GM23338 (cell line): Measurements from ENCODE around the gene RNF181. TPM values are rescaled to one million over a fixed set of nuclear protein-coding genes. Genes with fewer than 3 reads are reported as not detected.

Experiments used
- ATAC-seq: fragments of 200-7000 bp; cut with Tn5 transposase; 3 replicates; pipeline ENCODE4 v1.9.1; 2020
- DNase-seq: peaks from one replicate; pipeline ENCODE4 v3.0.0-alpha.2; 2015; ENCODE audit warnings: low spot score
- H2AFZ ChIP-seq: fragments of 200-600 bp; sonication (generic); 2 replicates; pipeline ENCODE4 v1.8.0; 2016; ENCODE audit warnings: antibody characterized with exemption, mild to moderate bottlenecking, moderate library complexity
- H3F3A ChIP-seq: fragments of 200-600 bp; sonication (generic); replicated peaks from 2 replicates; pipeline ENCODE4 v1.8.0; 2017; ENCODE audit warnings: antibody characterized with exemption, mixed run types, low read depth
- H3K27ac ChIP-seq: fragments of 200-600 bp; sonication (generic); 2 replicates; pipeline ENCODE4 v1.6.1; 2016; ENCODE audit warnings: low read depth
- H3K27me3 ChIP-seq: fragments of 200-600 bp; sonication (generic); 2 replicates; pipeline ENCODE4 v1.8.0; 2016; ENCODE audit warnings: mild to moderate bottlenecking, mixed run types, moderate library complexity; ENCODE audit not compliant: insufficient read depth
- H3K36me3 ChIP-seq: fragments of 200-600 bp; sonication (generic); 2 replicates; pipeline ENCODE4 v1.8.0; 2016; ENCODE audit warnings: mild to moderate bottlenecking; ENCODE audit not compliant: insufficient read depth
- H3K4me1 ChIP-seq: fragments of 200-600 bp; sonication (generic); 2 replicates; pipeline ENCODE4 v1.8.0; 2016; ENCODE audit warnings: mild to moderate bottlenecking, moderate library complexity; ENCODE audit not compliant: insufficient read depth
- H3K4me2 ChIP-seq: fragments of 200-600 bp; sonication (generic); 2 replicates; pipeline ENCODE4 v1.7.1; 2017; ENCODE audit warnings: mixed run types
- H3K4me3 ChIP-seq: fragments of 200-600 bp; sonication (generic); 2 replicates; pipeline ENCODE4 v1.6.1; 2016; ENCODE audit warnings: mixed run types
- H3K79me2 ChIP-seq: fragments of 200-600 bp; sonication (generic); replicated peaks from 2 replicates; pipeline ENCODE4 v1.8.0; 2017; ENCODE audit warnings: mild to moderate bottlenecking; ENCODE audit not compliant: insufficient read depth
- H3K9me2 ChIP-seq: fragments of 200-600 bp; sonication (generic); 2 replicates; pipeline ENCODE4 v1.8.0; 2017; ENCODE audit not compliant: insufficient read depth
- H4K20me1 ChIP-seq: fragments of 200-600 bp; sonication (generic); replicated peaks from 2 replicates; pipeline ENCODE4 v1.8.0; 2017; ENCODE audit warnings: mild to moderate bottlenecking; ENCODE audit not compliant: insufficient read depth
- H3K27ac Mint-ChIP-seq: 2 replicates; pipeline ENCODE4 v1.8.0; 2020; ENCODE audit warnings: inconsistent platforms, mild to moderate bottlenecking, moderate library complexity, mixed read lengths
- H3K27me3 Mint-ChIP-seq: 3 replicates; pipeline ENCODE4 v1.8.0; 2022; ENCODE audit warnings: low read depth, mild to moderate bottlenecking, moderate library complexity, mixed read lengths, inconsistent platforms; ENCODE audit not compliant: insufficient read depth, poor library complexity
- H3K36me3 Mint-ChIP-seq: 3 replicates; pipeline ENCODE4 v1.8.0; 2021; ENCODE audit warnings: low read depth, mild to moderate bottlenecking, inconsistent platforms, moderate library complexity, mixed read lengths
- H3K4me1 Mint-ChIP-seq: 3 replicates; pipeline ENCODE4 v1.8.0; 2020; ENCODE audit warnings: mild to moderate bottlenecking, inconsistent platforms, mixed read lengths
- H3K4me3 Mint-ChIP-seq: 3 replicates; pipeline ENCODE4 v1.8.0; 2021; ENCODE audit warnings: moderate library complexity, mild to moderate bottlenecking, inconsistent platforms, mixed read lengths
- H3K9me3 Mint-ChIP-seq: 3 replicates; pipeline ENCODE4 v1.8.0; 2020; ENCODE audit warnings: moderate library complexity, mild to moderate bottlenecking, inconsistent platforms, mixed read lengths
- CREB1 ChIP-seq: fragments of 250-450 bp; sonication (Bioruptor Pico); IDR thresholded peaks from 2 replicates; pipeline ENCODE4 v1.5.0; 2020; ENCODE audit warnings: low read depth, mild to moderate bottlenecking, moderate library complexity
- CTCF ChIP-seq, 2 experiments: fragments of 200-600 bp in 1 of 2; sonication (generic) in 1 of 2; conservative IDR thresholded peaks; 2 replicates each; pipeline versions ENCODE4 v1.5.1 to v1.6.1; 2016 to 2017; ENCODE audit warnings: antibody characterized with exemption in 2 of 2, low read depth in 2 of 2, mild to moderate bottlenecking in 2 of 2, moderate library complexity in 1 of 2
- EZH2 ChIP-seq: fragments of 200-600 bp; sonication (generic); IDR thresholded peaks from one replicate; pipeline ENCODE4 v1.8.0; 2017; ENCODE audit warnings: antibody characterized with exemption, mild to moderate bottlenecking, low read depth; ENCODE audit not compliant: unreplicated experiment
- EZH2phosphoT487 ChIP-seq: fragments of 200-600 bp; sonication (generic); IDR thresholded peaks from one replicate; pipeline ENCODE4 v1.8.1; 2018; ENCODE audit warnings: antibody characterized with exemption; ENCODE audit not compliant: unreplicated experiment
- JUNB ChIP-seq: IDR thresholded peaks from one replicate; pipeline ENCODE4 v1.6.1; 2016; ENCODE audit warnings: antibody characterized with exemption; ENCODE audit not compliant: unreplicated experiment
- NANOG ChIP-seq: IDR thresholded peaks from 2 replicates; pipeline ENCODE4 v1.6.1; 2016; ENCODE audit warnings: antibody characterized with exemption, borderline replicate concordance
- POLR2AphosphoS5 ChIP-seq: IDR thresholded peaks from 2 replicates; pipeline ENCODE4 v1.6.1; 2016; ENCODE audit warnings: antibody characterized with exemption, low read depth
- REST ChIP-seq: IDR thresholded peaks from one replicate; pipeline ENCODE4 v1.6.1; 2018; ENCODE audit warnings: antibody characterized with exemption; ENCODE audit not compliant: unreplicated experiment
- STAT1 ChIP-seq: IDR thresholded peaks from one replicate; pipeline ENCODE4 v1.6.1; 2016; ENCODE audit warnings: antibody characterized with exemption; ENCODE audit not compliant: unreplicated experiment
- ZNF114 ChIP-seq: fragments of 250-450 bp; sonication (Bioruptor Pico); IDR thresholded peaks from 2 replicates; pipeline ENCODE4 v1.5.0; 2020; ENCODE audit warnings: mild to moderate bottlenecking, moderate library complexity
- ZNF331 ChIP-seq: fragments of 250-450 bp; sonication (Bioruptor Pico); IDR thresholded peaks from 2 replicates; pipeline ENCODE4 v1.5.0; 2020; ENCODE audit warnings: low read depth, mild to moderate bottlenecking, moderate library complexity
- ZNF462 ChIP-seq: fragments of 250-450 bp; sonication (Bioruptor Pico); IDR thresholded peaks from 2 replicates; pipeline ENCODE4 v1.5.0; 2020; ENCODE audit warnings: mild to moderate bottlenecking, moderate library complexity
- polyA plus RNA-seq: library from polyadenylated mRNA; unstranded; fragments of >200 nt; fragmentation: Nextera tagmentation; extraction: Ambion mirVana; gene quantifications from 2 replicates; pipeline ENCODE4 v1.2.1, GENCODE V29; 2016
- total RNA-seq: library from RNA; depleted of rRNA; stranded (reverse); fragments of >200 nt; shearing (Covaris generic); gene quantifications from 2 replicates; pipeline ENCODE4 v1.2.3, GENCODE V29; 2014
- TF ChIP-seq, protein P1 (sequence below): IDR thresholded peaks from 2 replicates; pipeline ENCODE4 v1.6.1; 2016; ENCODE audit warnings: antibody characterized with exemption

Gene RNF181
- total and polyA plus RNA-seq, 2 experiments from 2014 or later: 114 to 260 TPM

DNA sequence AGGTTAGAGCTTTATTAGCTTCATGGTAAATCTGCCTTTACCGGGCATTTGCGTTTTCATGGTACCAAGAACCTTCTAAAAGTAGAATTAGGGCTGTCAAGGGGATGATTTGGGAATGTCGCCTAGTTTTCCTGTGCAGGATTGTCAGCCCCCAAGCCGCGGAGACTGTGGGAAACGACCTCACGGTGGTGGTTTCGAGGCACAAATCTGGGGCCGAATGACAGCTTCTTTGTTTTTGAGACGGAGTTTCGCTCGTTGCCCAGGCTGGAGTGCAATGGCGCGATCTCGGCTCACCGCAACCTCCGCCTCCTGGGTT is 19.8 kb downstream of the RNF181 start:
- ATAC-seq (no peak), DNase-seq (no peak)
- H3K36me3 Mint-ChIP-seq: peaks cover 19% of the 10 kb centered on the region
- peak overlapping the region; percentile 77 for H2AFZ ChIP-seq
- H3K4me3 ChIP-seq: peak overlapping the region; percentile 82
- peaks cover 12% of the 10 kb centered on the region; the same call in 1 of the 2 replicates for H3F3A ChIP-seq
- H4K20me1 ChIP-seq: peaks cover 30% of the 10 kb centered on the region
- peaks cover 51% of the 10 kb centered on the region for H3K79me2 ChIP-seq
- H3K27me3 Mint-ChIP-seq: peaks cover 5% of the 10 kb centered on the region
- no peaks in the 10 kb centered on the region for H3K9me3 Mint-ChIP-seq
- peaks cover 15% of the 10 kb centered on the region for H3K36me3 ChIP-seq
- peak overlapping the region; percentile 72 for H3K4me2 ChIP-seq
- H3K4me1 ChIP-seq: peaks cover 14% of the 10 kb centered on the region
- H3K27ac ChIP-seq: peak overlapping the region; percentile 92
- H3K27ac Mint-ChIP-seq: peak overlapping the region; percentile 98; the same call in 1 of the 2 replicates
- TF ChIP-seq ZNF462 (CRISPR knock-in tag) (no peak), NANOG (no peak), ZNF331 (no peak), POLR2AphosphoS5 (no peak), REST (no peak), ZNF114 (no peak), STAT1 (no peak), EZH2 (no peak), CREB1 (no peak), EZH2phosphoT487 (no peak), CTCF (conservative IDR thresholded peaks at IDR 0.05; ENCODE audit: low read depth in 2 of 2) (no peak), JUNB (no peak)
- TF ChIP-seq, protein P1, sequence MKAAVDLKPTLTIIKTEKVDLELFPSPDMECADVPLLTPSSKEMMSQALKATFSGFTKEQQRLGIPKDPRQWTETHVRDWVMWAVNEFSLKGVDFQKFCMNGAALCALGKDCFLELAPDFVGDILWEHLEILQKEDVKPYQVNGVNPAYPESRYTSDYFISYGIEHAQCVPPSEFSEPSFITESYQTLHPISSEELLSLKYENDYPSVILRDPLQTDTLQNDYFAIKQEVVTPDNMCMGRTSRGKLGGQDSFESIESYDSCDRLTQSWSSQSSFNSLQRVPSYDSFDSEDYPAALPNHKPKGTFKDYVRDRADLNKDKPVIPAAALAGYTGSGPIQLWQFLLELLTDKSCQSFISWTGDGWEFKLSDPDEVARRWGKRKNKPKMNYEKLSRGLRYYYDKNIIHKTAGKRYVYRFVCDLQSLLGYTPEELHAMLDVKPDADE: no peak
- no peaks in the 10 kb centered on the region for H3K9me2 ChIP-seq
- peaks cover 4% of the 10 kb centered on the region for H3K4me1 Mint-ChIP-seq
- H3K4me3 Mint-ChIP-seq: peak overlapping the region; percentile 94
- no peaks in the 10 kb centered on the region for H3K27me3 ChIP-seq
